Stimulated activated CD8-positive, alpha-beta memory T cell treated with anti-CD3 and anti-CD28 coated beads, Interleukin-7, amount 100 ng/mL, for 4 hours (primary cell): ENCODE results near the gene F12.

Source experiments
- DNase-seq, 2 donors: peaks; one replicate each; pipeline ENCODE4 v3.0.0-alpha.2; 2020; ENCODE audit warnings: low read depth in 2 of 2

The F12 gene

GRCh38 chr5:177409043-177409801 is at the start of gene F12:
Gene F12, minus strand, starts transcription at chr5:177409564. Its CDS starts 37 bp downstream, at chr5:177409527.
- no peak for DNase-seq

GRCh38 chr5:177458912-177459350 is 49.6 kb upstream of the F12 start:
- DNase-seq: no peak

GRCh38 chr5:177457852-177458681 is 48.7 kb upstream of the F12 start:
- no peak for DNase-seq

- DNase-seq: no peak
Measured at GRCh38 chr5:177456976-177457851, 47.9 kb upstream of the F12 start.

- no peak for DNase-seq
Measured at GRCh38 chr5:177456591-177456964, 47.2 kb upstream of the F12 start.

GRCh38 chr5:177455661-177456590 is 46.6 kb upstream of the F12 start:
- DNase-seq: peak; percentile 86 to 87

GRCh38 chr5:177455036-177455660 is 45.8 kb upstream of the F12 start:
- DNase-seq: peak; percentile 85 to 89

- DNase-seq: peak; percentile 83 to 91
Measured at GRCh38 chr5:177454397-177455035, 45.2 kb upstream of the F12 start.

GRCh38 chr5:177453852-177454396 is 44.6 kb upstream of the F12 start:
- no peak for DNase-seq

GRCh38 chr5:177452688-177453638 is 43.6 kb upstream of the F12 start:
- DNase-seq: no peak

- no peak for DNase-seq
Measured at GRCh38 chr5:177450667-177451424, 41.5 kb upstream of the F12 start.

GRCh38 chr5:177449140-177450061 is 40.0 kb upstream of the F12 start:
- no peak for DNase-seq

- DNase-seq: no peak
Measured at GRCh38 chr5:177448244-177448950, 39.0 kb upstream of the F12 start.

GRCh38 chr5:177447611-177448243 is 38.4 kb upstream of the F12 start:
- no peak for DNase-seq

- peak in 1 of 2 donors; percentile 64 for DNase-seq
Measured at GRCh38 chr5:177447066-177447610, 37.8 kb upstream of the F12 start.
